Measurements from ENCODE around the gene FAM151A. TPM values are rescaled to one million over a fixed set of nuclear protein-coding genes. Genes with fewer than 3 reads are reported as not detected.

Gene FAM151A
- total RNA-seq, 1 donor from 2014 or later, result 0.80 TPM

DNA sequence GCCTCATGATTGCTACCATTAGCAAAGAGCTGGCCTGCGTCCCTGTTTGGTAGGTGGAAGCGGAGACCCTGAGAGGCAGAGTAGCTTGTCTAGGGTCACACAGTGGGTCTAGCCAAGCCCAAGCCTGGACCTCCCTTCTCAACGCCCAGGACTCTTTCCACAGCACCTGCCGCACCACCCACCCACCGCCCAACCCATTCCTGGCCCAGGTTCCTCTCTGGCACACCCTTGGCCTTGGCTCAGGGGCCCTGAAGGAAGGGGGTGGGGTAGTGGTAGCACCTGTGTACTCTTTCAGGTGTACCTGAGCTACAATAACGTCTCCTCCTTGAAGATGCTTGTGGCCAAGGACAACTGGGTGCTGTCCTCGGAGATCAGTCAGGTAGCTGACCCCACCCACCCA lies 19.3 kb downstream of the FAM151A start:
- intact Hi-C loops (cut with micrococcal nuclease), result no loop called here
- TF ChIP-seq, protein P1, sequence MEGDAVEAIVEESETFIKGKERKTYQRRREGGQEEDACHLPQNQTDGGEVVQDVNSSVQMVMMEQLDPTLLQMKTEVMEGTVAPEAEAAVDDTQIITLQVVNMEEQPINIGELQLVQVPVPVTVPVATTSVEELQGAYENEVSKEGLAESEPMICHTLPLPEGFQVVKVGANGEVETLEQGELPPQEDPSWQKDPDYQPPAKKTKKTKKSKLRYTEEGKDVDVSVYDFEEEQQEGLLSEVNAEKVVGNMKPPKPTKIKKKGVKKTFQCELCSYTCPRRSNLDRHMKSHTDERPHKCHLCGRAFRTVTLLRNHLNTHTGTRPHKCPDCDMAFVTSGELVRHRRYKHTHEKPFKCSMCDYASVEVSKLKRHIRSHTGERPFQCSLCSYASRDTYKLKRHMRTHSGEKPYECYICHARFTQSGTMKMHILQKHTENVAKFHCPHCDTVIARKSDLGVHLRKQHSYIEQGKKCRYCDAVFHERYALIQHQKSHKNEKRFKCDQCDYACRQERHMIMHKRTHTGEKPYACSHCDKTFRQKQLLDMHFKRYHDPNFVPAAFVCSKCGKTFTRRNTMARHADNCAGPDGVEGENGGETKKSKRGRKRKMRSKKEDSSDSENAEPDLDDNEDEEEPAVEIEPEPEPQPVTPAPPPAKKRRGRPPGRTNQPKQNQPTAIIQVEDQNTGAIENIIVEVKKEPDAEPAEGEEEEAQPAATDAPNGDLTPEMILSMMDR (IDR thresholded peaks at IDR 0.05; ENCODE audit: borderline replicate concordance), result no peak
- Histone ChIP-seq H3K4me1 (no peaks in the 10 kb centered on the region), H3K36me3 (peaks cover 63% of the 10 kb centered on the region), H3K4me3 (no peak overlapping the region), H3K27me3 (ENCODE audit: low read depth) (no peaks in the 10 kb centered on the region), H3K27ac (replicated peaks) (no peak overlapping the region), H3K9me3 (replicated peaks) (no peaks in the 10 kb centered on the region)
- no peak for DNase-seq

DNA sequence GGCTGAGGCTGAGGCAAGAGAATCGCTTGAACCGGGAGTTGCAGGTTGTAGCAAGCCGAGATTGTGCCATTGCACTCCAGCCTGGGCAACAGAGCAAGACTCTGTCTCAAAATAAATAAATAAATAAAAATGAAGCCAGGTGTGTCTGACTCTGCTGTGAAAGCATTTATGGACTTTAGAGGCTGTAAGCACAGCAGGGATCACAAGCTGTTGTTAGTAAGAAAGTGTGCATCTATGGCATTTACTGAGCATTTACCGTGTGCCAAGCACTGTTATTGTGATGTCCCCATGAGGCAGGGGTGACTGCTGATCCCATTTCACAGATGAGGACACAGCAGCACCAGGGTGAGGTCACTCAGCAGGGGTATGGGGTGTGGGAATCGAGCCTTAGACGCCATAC lies 20.1 kb downstream of the FAM151A start:
- peaks cover 68% of the 10 kb centered on the region for H3K36me3 ChIP-seq
- intact Hi-C loops (cut with micrococcal nuclease), result no loop called here
- H3K4me1 ChIP-seq, result no peaks in the 10 kb centered on the region
- DNase-seq, result no peak
- H3K9me3 ChIP-seq (replicated peaks), result no peaks in the 10 kb centered on the region
- no peak overlapping the region for H3K4me3 ChIP-seq
- no peaks in the 10 kb centered on the region for H3K27me3 ChIP-seq (ENCODE audit: low read depth)
- TF ChIP-seq, protein P1 (IDR thresholded peaks at IDR 0.05; ENCODE audit: borderline replicate concordance), result no peak
- H3K27ac ChIP-seq (replicated peaks), result no peak overlapping the region

DNA sequence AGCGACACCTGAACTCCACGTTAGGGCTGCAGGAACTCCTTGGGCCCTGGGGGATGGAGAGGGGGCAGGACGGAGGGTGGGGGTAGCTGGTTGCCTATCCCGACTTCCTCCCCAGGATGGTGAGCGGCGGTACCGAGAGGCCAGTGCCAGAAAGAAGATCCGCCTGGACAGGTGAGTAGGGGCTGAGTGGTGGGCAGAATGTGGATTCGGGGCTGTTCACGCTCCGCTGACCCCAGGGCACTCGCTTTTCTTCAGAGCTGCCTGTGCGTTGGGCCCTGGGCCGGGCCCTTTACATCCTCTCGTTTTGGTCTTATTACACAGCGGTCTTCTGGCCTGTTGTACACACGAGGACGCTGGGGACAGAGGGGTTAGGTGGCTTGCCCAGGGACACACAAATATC lies 20.8 kb downstream of the FAM151A start:
- Histone ChIP-seq H3K9me3 (replicated peaks) (no peaks in the 10 kb centered on the region), H3K4me3 (no peak overlapping the region), H3K27me3 (ENCODE audit: low read depth) (no peaks in the 10 kb centered on the region), H3K27ac (replicated peaks) (no peak overlapping the region), H3K36me3 (peaks cover 75% of the 10 kb centered on the region), H3K4me1 (no peaks in the 10 kb centered on the region)
- intact Hi-C loops (cut with micrococcal nuclease), result no loop called here
- TF ChIP-seq, protein P1 (IDR thresholded peaks at IDR 0.05; ENCODE audit: borderline replicate concordance), result no peak
- DNase-seq, result no peak

DNA sequence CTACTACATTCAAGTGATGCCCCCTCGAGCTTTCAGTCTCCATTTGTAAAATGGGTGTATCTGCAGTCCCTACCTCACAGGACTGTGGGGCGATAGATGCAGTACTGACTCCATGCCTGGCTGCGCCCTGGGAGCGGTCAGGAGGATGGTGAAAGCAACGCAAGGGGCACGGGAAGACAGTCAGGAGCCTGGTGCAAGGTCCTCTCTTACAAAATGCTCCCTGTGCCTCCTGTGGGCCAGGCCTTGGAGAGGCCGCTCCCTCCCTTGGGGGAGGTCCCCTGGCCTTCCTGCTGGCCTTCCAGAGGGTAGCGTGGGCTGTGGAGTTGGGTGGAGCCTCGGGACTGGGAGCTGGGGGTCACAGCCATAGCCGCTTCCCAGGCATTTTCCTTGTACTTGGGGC lies 21.6 kb downstream of the FAM151A start:
- H3K4me1 ChIP-seq, result no peaks in the 10 kb centered on the region
- no peaks in the 10 kb centered on the region for H3K27me3 ChIP-seq (ENCODE audit: low read depth)
- intact Hi-C loops (cut with micrococcal nuclease), result no loop called here
- H3K4me3 ChIP-seq, result no peak overlapping the region
- peaks cover 75% of the 10 kb centered on the region for H3K36me3 ChIP-seq
- no peak for DNase-seq
- H3K9me3 ChIP-seq (replicated peaks), result no peaks in the 10 kb centered on the region
- TF ChIP-seq, protein P1 (IDR thresholded peaks at IDR 0.05; ENCODE audit: borderline replicate concordance), result no peak
- no peak overlapping the region for H3K27ac ChIP-seq (replicated peaks)

DNA sequence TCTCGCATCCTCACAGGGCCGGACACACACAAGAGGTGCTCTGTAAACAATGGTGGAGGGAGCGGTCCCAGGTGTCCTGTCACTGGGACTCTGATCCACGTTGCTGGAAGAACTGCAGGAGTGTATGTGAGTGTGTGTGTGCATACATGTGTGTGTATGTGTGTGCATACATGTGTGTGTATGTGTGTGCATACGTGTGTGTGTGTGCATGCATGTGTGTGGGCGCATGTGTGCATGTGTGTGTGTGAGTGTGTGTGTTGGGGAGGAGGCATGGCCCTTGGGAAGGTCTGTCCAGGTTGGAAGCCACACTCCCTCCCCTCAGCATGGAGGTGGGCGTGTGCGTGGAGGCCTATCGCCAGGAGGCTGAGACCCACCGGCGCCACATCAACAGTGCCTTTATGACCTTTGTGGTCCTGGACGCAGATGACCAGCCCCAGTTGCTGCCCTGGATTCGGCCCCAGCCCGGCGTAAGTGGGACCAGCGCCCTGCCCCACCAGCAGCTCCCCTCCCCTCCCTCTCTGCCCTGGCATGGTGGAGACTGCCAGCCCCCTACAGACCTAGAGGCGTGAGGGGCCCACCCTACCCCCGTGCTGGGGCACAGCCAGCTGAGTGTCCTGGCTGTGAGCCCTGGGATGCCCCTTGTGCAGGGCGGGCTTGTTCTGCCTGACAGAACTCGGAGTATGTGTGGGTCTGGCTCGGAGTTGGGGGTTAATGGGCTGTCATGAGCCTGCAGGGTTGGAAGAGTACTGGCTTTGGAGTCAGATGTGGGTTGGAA lies 22.2 kb downstream of the FAM151A start:
- DNase-seq, result no peak
- no peaks in the 10 kb centered on the region for H3K4me1 ChIP-seq
- peaks cover 74% of the 10 kb centered on the region for H3K36me3 ChIP-seq
- H3K27ac ChIP-seq (replicated peaks), result peak overlapping the region; percentile 16
- intact Hi-C loops (cut with micrococcal nuclease), result no loop called here
- H3K27me3 ChIP-seq (ENCODE audit: low read depth), result no peaks in the 10 kb centered on the region
- no peak overlapping the region for H3K4me3 ChIP-seq
- H3K9me3 ChIP-seq (replicated peaks), result no peaks in the 10 kb centered on the region
- TF ChIP-seq, protein P1 (IDR thresholded peaks at IDR 0.05; ENCODE audit: borderline replicate concordance), result no peak
